ENCODE results near the gene RRAS2. TPM values are rescaled to one million over a fixed set of nuclear protein-coding genes. Genes with fewer than 3 reads are reported as not detected.

RRAS2 gene
- total RNA-seq, 2 donors from 2014 or later: 19.1 to 26.2 TPM

GRCh38 chr11:14342906-14343305, 16.1 kb downstream of the RRAS2 start:
- H3K9me3 ChIP-seq (ENCODE audit: control insufficient read depth, low read length, poor library complexity, severe bottlenecking): no peaks in the 10 kb centered on the region
- Mint-ChIP-seq H3K27me3 (no peaks in the 10 kb centered on the region), H3K4me3 (no peak overlapping the region), H3K27ac (no peak overlapping the region), H3K36me3 (ENCODE audit: low read depth) (peaks cover 6% of the 10 kb centered on the region), H3K4me1 (peaks cover 19% of the 10 kb centered on the region)
- DNase-seq (no peak), ATAC-seq (no peak)

- H3K9me3 ChIP-seq (ENCODE audit: control insufficient read depth, low read length, poor library complexity, severe bottlenecking): no peaks in the 10 kb centered on the region
- H3K4me3 Mint-ChIP-seq: no peak overlapping the region
- no peaks in the 10 kb centered on the region for H3K27me3 Mint-ChIP-seq
- H3K27ac Mint-ChIP-seq: no peak overlapping the region
- ATAC-seq (no peak), DNase-seq (no peak)
- peaks cover 19% of the 10 kb centered on the region for H3K4me1 Mint-ChIP-seq
- peaks cover 6% of the 10 kb centered on the region for H3K36me3 Mint-ChIP-seq (ENCODE audit: low read depth)
Observed at GRCh38 chr11:14341968-14342367, 17.0 kb downstream of the RRAS2 start.

GRCh38 chr11:14340721-14341120, 18.3 kb downstream of the RRAS2 start:
- no peak overlapping the region for H3K27ac Mint-ChIP-seq

GRCh38 chr11:14339356-14339755, 19.6 kb downstream of the RRAS2 start:
- no peaks in the 10 kb centered on the region for H3K9me3 ChIP-seq (ENCODE audit: control insufficient read depth, low read length, poor library complexity, severe bottlenecking)
- H3K36me3 Mint-ChIP-seq (ENCODE audit: low read depth): peaks cover 5% of the 10 kb centered on the region
- DNase-seq (no peak), ATAC-seq (no peak)
- no peak overlapping the region for H3K27ac Mint-ChIP-seq
- no peak overlapping the region for H3K4me3 Mint-ChIP-seq
- H3K4me1 Mint-ChIP-seq: peaks cover 17% of the 10 kb centered on the region
- H3K27me3 Mint-ChIP-seq: no peaks in the 10 kb centered on the region

More at GRCh38 chr11:14340721-14341120, 18.3 kb downstream of the RRAS2 start:
- no peaks in the 10 kb centered on the region for H3K9me3 ChIP-seq (ENCODE audit: control insufficient read depth, low read length, poor library complexity, severe bottlenecking)
- H3K36me3 Mint-ChIP-seq (ENCODE audit: low read depth): peaks cover 6% of the 10 kb centered on the region
- DNase-seq: no peak
- H3K4me1 Mint-ChIP-seq: peaks cover 19% of the 10 kb centered on the region
- ATAC-seq: no peak
- no peak overlapping the region for H3K4me3 Mint-ChIP-seq
- no peaks in the 10 kb centered on the region for H3K27me3 Mint-ChIP-seq

- ATAC-seq (no peak), DNase-seq (no peak)
- Mint-ChIP-seq H3K4me3 (no peak overlapping the region), H3K36me3 (ENCODE audit: low read depth) (peaks cover 3% of the 10 kb centered on the region), H3K4me1 (peaks cover 9% of the 10 kb centered on the region), H3K27me3 (no peaks in the 10 kb centered on the region), H3K27ac (no peak overlapping the region)
- H3K9me3 ChIP-seq (ENCODE audit: control insufficient read depth, low read length, poor library complexity, severe bottlenecking): no peaks in the 10 kb centered on the region
Observed at GRCh38 chr11:14336507-14337503, 22.2 kb downstream of the RRAS2 start.

- no peak for DNase-seq
- Mint-ChIP-seq H3K27ac (no peak overlapping the region), H3K27me3 (no peaks in the 10 kb centered on the region), H3K4me3 (no peak overlapping the region), H3K36me3 (ENCODE audit: low read depth) (peaks cover 2% of the 10 kb centered on the region), H3K4me1 (peaks cover 2% of the 10 kb centered on the region)
- no peaks in the 10 kb centered on the region for H3K9me3 ChIP-seq (ENCODE audit: control insufficient read depth, low read length, poor library complexity, severe bottlenecking)
- ATAC-seq: no peak
Observed at GRCh38 chr11:14335712-14336111, 23.3 kb downstream of the RRAS2 start.

- no peaks in the 10 kb centered on the region for H3K4me1 Mint-ChIP-seq
- no peaks in the 10 kb centered on the region for H3K36me3 Mint-ChIP-seq (ENCODE audit: low read depth)
- no peak overlapping the region for H3K27ac Mint-ChIP-seq
- ATAC-seq (no peak), DNase-seq (no peak)
- no peaks in the 10 kb centered on the region for H3K9me3 ChIP-seq (ENCODE audit: control insufficient read depth, low read length, poor library complexity, severe bottlenecking)
- no peaks in the 10 kb centered on the region for H3K27me3 Mint-ChIP-seq
- no peak overlapping the region for H3K4me3 Mint-ChIP-seq
Observed at GRCh38 chr11:14334893-14335292, 24.1 kb downstream of the RRAS2 start.

- peaks cover 2% of the 10 kb centered on the region for H3K4me1 Mint-ChIP-seq
- no peak overlapping the region for H3K27ac Mint-ChIP-seq
- no peaks in the 10 kb centered on the region for H3K36me3 Mint-ChIP-seq (ENCODE audit: low read depth)
- H3K27me3 Mint-ChIP-seq: no peaks in the 10 kb centered on the region
- H3K9me3 ChIP-seq (ENCODE audit: control insufficient read depth, low read length, poor library complexity, severe bottlenecking): no peaks in the 10 kb centered on the region
- DNase-seq: no peak
- no peak overlapping the region for H3K4me3 Mint-ChIP-seq
- ATAC-seq: no peak
Observed at GRCh38 chr11:14334192-14334591, 24.8 kb downstream of the RRAS2 start.

GRCh38 chr11:14331476-14332136, 27.4 kb downstream of the RRAS2 start:
- Mint-ChIP-seq H3K36me3 (ENCODE audit: low read depth) (no peaks in the 10 kb centered on the region), H3K27ac (peak overlapping the region; percentile 8), H3K27me3 (no peaks in the 10 kb centered on the region), H3K4me1 (peaks cover 2% of the 10 kb centered on the region), H3K4me3 (no peak overlapping the region)
- no peak for DNase-seq
- H3K9me3 ChIP-seq (ENCODE audit: control insufficient read depth, low read length, poor library complexity, severe bottlenecking): no peaks in the 10 kb centered on the region
- ATAC-seq: no peak

- H3K9me3 ChIP-seq (ENCODE audit: control insufficient read depth, low read length, poor library complexity, severe bottlenecking): no peaks in the 10 kb centered on the region
- ATAC-seq: no peak
- H3K27ac Mint-ChIP-seq: peak overlapping the region; percentile 8
- DNase-seq: no peak
- H3K4me3 Mint-ChIP-seq: no peak overlapping the region
- H3K36me3 Mint-ChIP-seq (ENCODE audit: low read depth): no peaks in the 10 kb centered on the region
- peaks cover 2% of the 10 kb centered on the region for H3K4me1 Mint-ChIP-seq
- no peaks in the 10 kb centered on the region for H3K27me3 Mint-ChIP-seq
Observed at GRCh38 chr11:14330881-14331280, 28.1 kb downstream of the RRAS2 start.

GRCh38 chr11:14329702-14330101, 29.3 kb downstream of the RRAS2 start:
- Mint-ChIP-seq H3K36me3 (ENCODE audit: low read depth) (no peaks in the 10 kb centered on the region), H3K27ac (no peak overlapping the region), H3K4me1 (peaks cover 4% of the 10 kb centered on the region), H3K4me3 (no peak overlapping the region), H3K27me3 (no peaks in the 10 kb centered on the region)
- no peaks in the 10 kb centered on the region for H3K9me3 ChIP-seq (ENCODE audit: control insufficient read depth, low read length, poor library complexity, severe bottlenecking)
- no peak for ATAC-seq
- DNase-seq: no peak

- peak overlapping the region; percentile 27 for H3K27ac Mint-ChIP-seq
Observed at GRCh38 chr11:14327116-14327515, 31.9 kb downstream of the RRAS2 start.

GRCh38 chr11:14323118-14323676, 35.8 kb downstream of the RRAS2 start:
- H3K27ac Mint-ChIP-seq: peak overlapping the region; percentile 54
- no peaks in the 10 kb centered on the region for H3K9me3 ChIP-seq (ENCODE audit: control insufficient read depth, low read length, poor library complexity, severe bottlenecking)
- H3K4me1 Mint-ChIP-seq: peaks cover 37% of the 10 kb centered on the region
- H3K27me3 Mint-ChIP-seq: no peaks in the 10 kb centered on the region
- ATAC-seq: no peak
- H3K4me3 Mint-ChIP-seq: no peak overlapping the region
- no peak for DNase-seq
- no peaks in the 10 kb centered on the region for H3K36me3 Mint-ChIP-seq (ENCODE audit: low read depth)

More at GRCh38 chr11:14327116-14327515, 31.9 kb downstream of the RRAS2 start:
- no peaks in the 10 kb centered on the region for H3K36me3 Mint-ChIP-seq (ENCODE audit: low read depth)
- no peaks in the 10 kb centered on the region for H3K9me3 ChIP-seq (ENCODE audit: control insufficient read depth, low read length, poor library complexity, severe bottlenecking)
- DNase-seq: no peak
- H3K4me3 Mint-ChIP-seq: no peak overlapping the region
- ATAC-seq: no peak
- peaks cover 20% of the 10 kb centered on the region for H3K4me1 Mint-ChIP-seq
- no peaks in the 10 kb centered on the region for H3K27me3 Mint-ChIP-seq

Data from T-helper 17 cell (primary cell).